ENCODE data around the gene KCTD21. TPM values are rescaled to one million over a fixed set of nuclear protein-coding genes. Genes with fewer than 3 reads are reported as not detected.

The KCTD21 gene
- total and polyA plus RNA-seq, 2 experiments from 2014 or later = 4.7 to 8.2 TPM

GRCh38 chr11:78228467-78228866, 40.0 kb upstream of the KCTD21 start:
- no peak overlapping the region for H3K27ac ChIP-seq
- no peak overlapping the region for H2AFZ ChIP-seq
- H3K27me3 ChIP-seq = no peaks in the 10 kb centered on the region
- DNase-seq (ENCODE audit: low spot score) = peak; percentile 74
- no peaks in the 10 kb centered on the region for H3K9me3 ChIP-seq (ENCODE audit: low read depth)
- TF ChIP-seq CTCF (IDR thresholded peaks at IDR 0.05; ENCODE audit: poor library complexity) = peak; percentile 56
- no peak for TF ChIP-seq EZH2phosphoT487 (IDR thresholded peaks at IDR 0.05; ENCODE audit: low read depth, severe bottlenecking, unreplicated experiment)
- H3K4me3 ChIP-seq = no peak overlapping the region
- WGBS (ENCODE audit: low lambda C conversion rate, missing lambda C conversion rate) = 97% methylated on average over 3 of the region's 3 CpGs
- H3K36me3 ChIP-seq (replicated peaks; ENCODE audit: insufficient read depth, low read depth) = no peaks in the 10 kb centered on the region
- no peaks in the 10 kb centered on the region for H3K9me2 ChIP-seq (replicated peaks; ENCODE audit: insufficient read depth)
- no peak overlapping the region for H3K4me2 ChIP-seq
- no peaks in the 10 kb centered on the region for H4K20me1 ChIP-seq (ENCODE audit: insufficient read depth, poor library complexity, severe bottlenecking)
- no peaks in the 10 kb centered on the region for H3K79me2 ChIP-seq
- H3K4me1 ChIP-seq (ENCODE audit: insufficient read depth) = no peaks in the 10 kb centered on the region

GRCh38 chr11:78227921-78228320, 39.5 kb upstream of the KCTD21 start:
- DNase-seq (ENCODE audit: low spot score) = no peak
- TF ChIP-seq EZH2 (IDR thresholded peaks at IDR 0.05; ENCODE audit: borderline replicate concordance) = no peak
- no peak for TF ChIP-seq EZH2phosphoT487 (IDR thresholded peaks at IDR 0.05; ENCODE audit: low read depth, severe bottlenecking, unreplicated experiment)
- no peak for TF ChIP-seq CTCF (IDR thresholded peaks at IDR 0.05; ENCODE audit: poor library complexity)
- H3K79me2 ChIP-seq = no peaks in the 10 kb centered on the region
- H3K4me3 ChIP-seq = no peak overlapping the region
- H4K20me1 ChIP-seq (ENCODE audit: insufficient read depth, poor library complexity, severe bottlenecking) = no peaks in the 10 kb centered on the region
- no peak overlapping the region for H3K27ac ChIP-seq
- H3K27me3 ChIP-seq = no peaks in the 10 kb centered on the region
- H3K9me2 ChIP-seq (replicated peaks; ENCODE audit: insufficient read depth) = no peaks in the 10 kb centered on the region
- H3K36me3 ChIP-seq (replicated peaks; ENCODE audit: insufficient read depth, low read depth) = no peaks in the 10 kb centered on the region
- no peaks in the 10 kb centered on the region for H3K9me3 ChIP-seq (ENCODE audit: low read depth)
- no peaks in the 10 kb centered on the region for H3K4me1 ChIP-seq (ENCODE audit: insufficient read depth)
- WGBS (ENCODE audit: low lambda C conversion rate, missing lambda C conversion rate) = 92% methylated on average over 4 of the region's 4 CpGs
- no peak overlapping the region for H2AFZ ChIP-seq
- H3K4me2 ChIP-seq = no peak overlapping the region

- Histone ChIP-seq H3K4me2 (no peak overlapping the region), H3K9me3 (ENCODE audit: low read depth) (no peaks in the 10 kb centered on the region), H3K4me3 (no peak overlapping the region), H3K27me3 (no peaks in the 10 kb centered on the region), H3K9me2 (replicated peaks; ENCODE audit: insufficient read depth) (no peaks in the 10 kb centered on the region), H2AFZ (no peak overlapping the region), H4K20me1 (ENCODE audit: insufficient read depth, poor library complexity, severe bottlenecking) (no peaks in the 10 kb centered on the region), H3K36me3 (replicated peaks; ENCODE audit: insufficient read depth, low read depth) (no peaks in the 10 kb centered on the region), H3K27ac (no peak overlapping the region), H3K79me2 (no peaks in the 10 kb centered on the region), H3K4me1 (ENCODE audit: insufficient read depth) (no peaks in the 10 kb centered on the region)
- no peak for DNase-seq (ENCODE audit: low spot score)
- TF ChIP-seq EZH2 (IDR thresholded peaks at IDR 0.05; ENCODE audit: borderline replicate concordance) = no peak
- TF ChIP-seq EZH2phosphoT487 (IDR thresholded peaks at IDR 0.05; ENCODE audit: low read depth, severe bottlenecking, unreplicated experiment) = no peak
- TF ChIP-seq CTCF (IDR thresholded peaks at IDR 0.05; ENCODE audit: poor library complexity) = no peak
- WGBS (ENCODE audit: low lambda C conversion rate, missing lambda C conversion rate) = 87% methylated on average over 12 of the region's 12 CpGs
Observed at GRCh38 chr11:78226684-78227680, 38.6 kb upstream of the KCTD21 start.

All from hepatocyte (in vitro differentiated cells).